Measurements from ENCODE around the gene VSTM2B.
"Not testable (repeated sequence)": the region's sequence is repeated elsewhere in the genome, so short reads cannot be mapped to it uniquely, and the experiment has no call there.

Gene VSTM2B

DNA sequence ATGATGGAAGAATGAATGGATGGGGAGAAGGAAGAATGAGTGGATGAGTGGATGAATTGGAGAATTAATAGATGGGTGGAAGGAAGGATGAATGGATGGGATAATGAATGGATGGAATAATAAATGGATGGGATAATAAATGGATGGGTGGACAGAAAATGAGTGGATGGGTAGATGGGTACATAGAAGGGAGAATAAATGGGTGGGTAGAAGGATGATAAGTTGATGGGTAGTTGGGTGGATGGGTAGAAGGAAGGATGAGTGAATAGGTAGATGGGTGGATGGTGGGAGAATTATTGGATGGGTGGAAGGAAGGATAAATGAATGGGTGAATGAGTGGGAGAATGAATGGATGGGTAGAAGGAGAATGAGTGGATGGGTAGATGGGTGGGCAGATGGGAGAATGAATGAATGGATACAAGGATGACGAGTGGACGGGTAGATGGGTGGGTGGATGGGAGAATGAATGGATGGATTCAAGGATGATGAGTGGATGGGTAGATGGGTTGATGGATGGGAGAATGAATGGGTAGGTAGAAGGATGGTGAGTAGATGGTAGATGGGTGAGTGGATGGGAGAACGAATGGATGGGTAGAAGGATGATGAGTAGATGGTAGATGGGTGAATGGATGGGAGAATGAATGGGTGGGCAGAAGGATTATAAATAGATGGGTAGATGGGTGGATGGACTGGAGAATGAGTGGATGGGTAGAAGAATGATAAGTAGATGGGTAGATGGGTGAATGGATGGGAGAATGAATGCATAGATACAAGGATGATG, 15.9 kb downstream of the VSTM2B start:
- TF ChIP-seq, protein P1, sequence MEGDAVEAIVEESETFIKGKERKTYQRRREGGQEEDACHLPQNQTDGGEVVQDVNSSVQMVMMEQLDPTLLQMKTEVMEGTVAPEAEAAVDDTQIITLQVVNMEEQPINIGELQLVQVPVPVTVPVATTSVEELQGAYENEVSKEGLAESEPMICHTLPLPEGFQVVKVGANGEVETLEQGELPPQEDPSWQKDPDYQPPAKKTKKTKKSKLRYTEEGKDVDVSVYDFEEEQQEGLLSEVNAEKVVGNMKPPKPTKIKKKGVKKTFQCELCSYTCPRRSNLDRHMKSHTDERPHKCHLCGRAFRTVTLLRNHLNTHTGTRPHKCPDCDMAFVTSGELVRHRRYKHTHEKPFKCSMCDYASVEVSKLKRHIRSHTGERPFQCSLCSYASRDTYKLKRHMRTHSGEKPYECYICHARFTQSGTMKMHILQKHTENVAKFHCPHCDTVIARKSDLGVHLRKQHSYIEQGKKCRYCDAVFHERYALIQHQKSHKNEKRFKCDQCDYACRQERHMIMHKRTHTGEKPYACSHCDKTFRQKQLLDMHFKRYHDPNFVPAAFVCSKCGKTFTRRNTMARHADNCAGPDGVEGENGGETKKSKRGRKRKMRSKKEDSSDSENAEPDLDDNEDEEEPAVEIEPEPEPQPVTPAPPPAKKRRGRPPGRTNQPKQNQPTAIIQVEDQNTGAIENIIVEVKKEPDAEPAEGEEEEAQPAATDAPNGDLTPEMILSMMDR (conservative IDR thresholded peaks at IDR 0.05; ENCODE audit: low read length): no peak
- H3K4me3 ChIP-seq (ENCODE audit: low read length): no peak overlapping the region
- DNase-seq (ENCODE audit: low read depth): no peak

- H3K4me3 ChIP-seq (ENCODE audit: low read length): no peak overlapping the region
- no peak for DNase-seq (ENCODE audit: low read depth)
- TF ChIP-seq, protein P1 (conservative IDR thresholded peaks at IDR 0.05; ENCODE audit: low read length): no peak
Observed at GRCh38 chr19:29542327-29542726, 16.5 kb downstream of the VSTM2B start.

DNA sequence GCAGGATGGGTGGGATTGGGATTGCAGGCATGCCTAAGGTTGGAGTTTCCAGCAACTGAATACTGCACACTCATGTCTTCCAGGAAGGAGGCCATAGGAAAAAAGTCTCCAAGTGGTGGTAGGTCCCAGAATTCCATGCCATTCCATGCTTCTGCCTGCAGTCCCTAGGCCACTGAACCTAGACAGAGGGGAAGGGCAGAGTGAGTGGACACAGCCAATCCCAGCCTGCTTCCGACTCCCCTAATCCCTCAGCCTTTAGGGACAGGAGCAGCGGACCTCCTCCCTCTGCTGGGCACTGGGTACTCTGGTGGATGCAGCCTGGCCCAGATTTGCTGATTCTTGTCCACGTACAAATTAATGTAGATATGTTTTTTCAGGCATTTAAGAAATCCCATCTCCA, 17.0 kb downstream of the VSTM2B start:
- no peak for DNase-seq (ENCODE audit: low read depth)

DNA sequence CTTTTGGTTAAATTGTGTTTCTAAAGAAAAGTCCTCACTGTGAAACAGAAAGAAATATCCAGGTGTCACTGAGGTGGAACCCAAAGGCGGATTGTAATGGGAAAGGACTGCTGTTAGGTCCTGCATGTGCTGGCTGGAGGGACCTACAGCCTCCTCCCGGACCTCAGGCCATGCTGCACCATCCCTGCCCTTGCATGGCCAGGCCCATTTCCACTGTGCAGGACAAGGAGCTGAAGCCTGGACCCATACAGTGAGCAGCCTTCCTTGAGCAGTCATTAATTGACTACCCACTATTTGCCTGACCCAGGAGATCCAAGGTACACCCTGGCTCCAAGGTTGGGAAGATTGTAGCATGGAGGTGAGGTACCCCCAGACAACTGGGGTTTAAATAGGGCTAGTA, 17.6 kb downstream of the VSTM2B start:
- TF ChIP-seq, protein P1 (conservative IDR thresholded peaks at IDR 0.05; ENCODE audit: low read length): no peak
- no peak overlapping the region for H3K4me3 ChIP-seq (ENCODE audit: low read length)
- DNase-seq (ENCODE audit: low read depth): no peak

More for the DNA sequence above, 17.0 kb downstream of the VSTM2B start:
- TF ChIP-seq, protein P1 (conservative IDR thresholded peaks at IDR 0.05; ENCODE audit: low read length): no peak
- H3K4me3 ChIP-seq (ENCODE audit: low read length): no peak overlapping the region

GRCh38 chr19:29544656-29545360, 19.0 kb downstream of the VSTM2B start:
- H3K4me3 ChIP-seq (ENCODE audit: low read length): no peak overlapping the region
- DNase-seq (ENCODE audit: low read depth): no peak
- TF ChIP-seq, protein P1 (conservative IDR thresholded peaks at IDR 0.05; ENCODE audit: low read length): no peak

- H3K4me3 ChIP-seq (ENCODE audit: low read length); DNase-seq (ENCODE audit: low read depth): not testable (repeated sequence)
Observed at GRCh38 chr19:29545447-29545846, 19.7 kb downstream of the VSTM2B start.

DNA sequence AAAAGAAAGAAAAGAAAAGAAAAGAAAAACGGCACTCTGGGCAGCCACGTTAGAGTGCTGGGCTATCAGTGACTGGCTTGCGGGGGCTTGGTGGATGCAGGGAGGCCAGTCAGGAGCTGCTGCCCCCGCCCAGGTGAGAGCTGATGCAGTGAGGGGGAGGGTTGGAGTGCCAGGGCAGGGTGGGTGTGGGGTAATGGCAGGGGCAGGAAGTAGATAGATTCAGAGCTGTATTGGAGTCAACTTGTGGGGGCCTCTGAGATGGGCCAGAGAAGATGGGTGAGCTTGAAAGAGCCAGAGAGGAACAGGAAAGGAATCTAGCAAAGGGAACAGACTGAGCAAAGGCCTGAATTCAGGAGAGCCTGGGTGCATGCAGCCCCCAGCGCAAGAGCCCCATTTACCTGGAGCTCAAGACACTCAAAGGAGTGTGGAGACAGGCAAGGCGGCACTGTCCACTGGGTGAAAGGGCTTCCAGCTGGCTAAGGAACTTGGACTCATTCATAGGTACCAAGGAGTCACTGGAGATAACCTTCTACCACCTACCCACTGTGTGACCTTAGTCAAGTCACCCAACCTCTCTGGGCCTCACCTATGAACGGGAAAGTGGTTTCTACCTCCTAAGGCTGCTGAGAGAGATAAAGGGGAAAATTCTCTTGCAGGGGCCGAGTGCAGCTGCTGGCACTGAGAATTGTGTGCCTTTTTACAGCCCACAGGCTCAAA, 20.2 kb downstream of the VSTM2B start:
- TF ChIP-seq, protein P1 (conservative IDR thresholded peaks at IDR 0.05; ENCODE audit: low read length): no peak
- no peak for DNase-seq (ENCODE audit: low read depth)
- no peak overlapping the region for H3K4me3 ChIP-seq (ENCODE audit: low read length)
